Activated naive CD4-positive, alpha-beta T cell treated with anti-CD3 and anti-CD28 coated beads for 36 hours (primary cell): ENCODE data around the gene MCU. TPM values are rescaled to one million over a fixed set of nuclear protein-coding genes. Genes with fewer than 3 reads are reported as not detected.
"Not testable (repeated sequence)": the region's sequence is repeated elsewhere in the genome, so short reads cannot be mapped to it uniquely, and the experiment has no call there.

Experiments
- CTCF ChIA-PET: fragments of 350-600 bp; sonication (Branson Sonifier 250); formaldehyde crosslinking; loops from one replicate; lab custom pipeline; 2021; ENCODE audit warnings: antibody characterized with exemption; lab: Charles Lee
- DNase-seq: peaks from one replicate; pipeline ENCODE4 v3.0.0-alpha.2; 2020
- H3K27ac Mint-ChIP-seq: one replicate; pipeline ENCODE4 v1.8.0; 2021; ENCODE audit warnings: mild to moderate bottlenecking, mixed read lengths
- H3K27me3 Mint-ChIP-seq: one replicate; pipeline ENCODE4 v1.8.0; 2021; ENCODE audit warnings: low read depth, mixed read lengths
- H3K36me3 Mint-ChIP-seq: one replicate; pipeline ENCODE4 v1.8.0; 2021; ENCODE audit warnings: low read depth, mixed read lengths
- H3K4me1 Mint-ChIP-seq: one replicate; pipeline ENCODE4 v1.8.0; 2021; ENCODE audit warnings: low read depth, mixed read lengths
- H3K4me3 Mint-ChIP-seq: one replicate; pipeline ENCODE4 v1.8.0; 2021; ENCODE audit warnings: mild to moderate bottlenecking, moderate library complexity, mixed read lengths
- H3K9me3 Mint-ChIP-seq: one replicate; pipeline ENCODE4 v1.8.0; 2021; ENCODE audit warnings: mixed read lengths
- intact Hi-C: fragments of 100-400 bp; cut with micrococcal nuclease; formaldehyde crosslinking; loops from one replicate; pipeline ENCODE4 v1.15.1; 2023
- total RNA-seq, 2 experiments: library from RNA; stranded (reverse); gene quantifications; one replicate each; pipeline ENCODE4 v1.2.3, GENCODE V29; 2021

MCU gene
- total RNA-seq, 2 experiments from 2014 or later, result 23.6 to 25.6 TPM

- intact Hi-C loops, result loop anchor here (10.0 kb wide), 1 partner anchor 475 kb away; the partner anchor contains the start of genes ECD and FAM149B1
- no peak for DNase-seq
- H3K36me3 Mint-ChIP-seq, result no peaks in the 10 kb centered on the region
- H3K9me3 Mint-ChIP-seq, result no peaks in the 10 kb centered on the region
- H3K4me3 Mint-ChIP-seq, result no peak overlapping the region
- no peak overlapping the region for H3K27ac Mint-ChIP-seq
- CTCF ChIA-PET, result interaction anchor here (1.2 kb wide), 1 partner anchor 126 kb away, joined by 3 read pairs; no protein-coding TSS in a partner anchor
- no peaks in the 10 kb centered on the region for H3K27me3 Mint-ChIP-seq
- H3K4me1 Mint-ChIP-seq, result peaks cover 30% of the 10 kb centered on the region
These were observed 1.7 kb upstream of the MCU start for GRCh38 chr10:72690071-72690755.

- CTCF ChIA-PET, result interaction anchor here (0.7 to 1.0 kb wide), 2 partner anchors 317 to 341 kb away, joined by 3 read pairs; no protein-coding TSS in a partner anchor
- no peaks in the 10 kb centered on the region for H3K27me3 Mint-ChIP-seq
- H3K9me3 Mint-ChIP-seq, result no peaks in the 10 kb centered on the region
- H3K27ac Mint-ChIP-seq, result no peak overlapping the region
- H3K4me1 Mint-ChIP-seq, result peaks cover 32% of the 10 kb centered on the region
- peak overlapping the region; percentile 82 for H3K4me3 Mint-ChIP-seq
- no peak for DNase-seq
- intact Hi-C loops, result loop anchor here (10.0 kb wide), 1 partner anchor 473 kb away; the partner anchor contains the start of genes ECD and FAM149B1
- no peaks in the 10 kb centered on the region for H3K36me3 Mint-ChIP-seq
These were observed 477 bp upstream of the MCU start for GRCh38 chr10:72691470-72691862.

- H3K27ac Mint-ChIP-seq, result no peak overlapping the region
- peak overlapping the region; percentile 83 for H3K4me3 Mint-ChIP-seq
- intact Hi-C loops, result loop anchor here (1.0 to 10.0 kb wide), 4 partner anchors 66 to 554 kb away; partner anchors contain the start of genes DNAJC9, ECD, FAM149B1 and MICU1
- no peaks in the 10 kb centered on the region for H3K27me3 Mint-ChIP-seq
- no peak for DNase-seq
- H3K36me3 Mint-ChIP-seq, result no peaks in the 10 kb centered on the region
- CTCF ChIA-PET, result interaction anchor here (1.3 kb wide), 1 partner anchor 141 kb away, joined by 3 read pairs; no protein-coding TSS in a partner anchor
- peaks cover 32% of the 10 kb centered on the region for H3K4me1 Mint-ChIP-seq
- no peaks in the 10 kb centered on the region for H3K9me3 Mint-ChIP-seq
These were observed 726 bp downstream of the MCU start for GRCh38 chr10:72692744-72692993.

- no peaks in the 10 kb centered on the region for H3K27me3 Mint-ChIP-seq
- intact Hi-C loops, result loop anchor here (1.0 to 10.0 kb wide), 5 partner anchors 67 to 554 kb away; partner anchors contain the start of genes DNAJC9, ECD, FAM149B1 and MICU1
- H3K4me1 Mint-ChIP-seq, result peaks cover 32% of the 10 kb centered on the region
- no peaks in the 10 kb centered on the region for H3K36me3 Mint-ChIP-seq
- peak overlapping the region; percentile 83 for H3K4me3 Mint-ChIP-seq
- H3K27ac Mint-ChIP-seq, result no peak overlapping the region
- no peaks in the 10 kb centered on the region for H3K9me3 Mint-ChIP-seq
- CTCF ChIA-PET, result interaction anchor here (1.2 to 3.2 kb wide), 3 partner anchors 140 to 328 kb away, joined by 3 to 11 read pairs (median 3); no protein-coding TSS in a partner anchor
- DNase-seq, result peak; percentile 23
These were observed 1.2 kb downstream of the MCU start for GRCh38 chr10:72692994-72693781.

- Mint-ChIP-seq H3K27ac (no peak overlapping the region), H3K27me3 (no peaks in the 10 kb centered on the region), H3K4me3 (no peak overlapping the region), H3K4me1 (peaks cover 32% of the 10 kb centered on the region), H3K9me3 (no peaks in the 10 kb centered on the region), H3K36me3 (no peaks in the 10 kb centered on the region)
- CTCF ChIA-PET, result interaction anchor here (0.8 to 3.2 kb wide), 5 partner anchors 8 to 330 kb away, joined by 3 to 11 read pairs (median 4); no protein-coding TSS in a partner anchor
- intact Hi-C loops, result loop anchor here (1.0 to 10.0 kb wide), 2 partner anchors 140 to 470 kb away; partner anchors contain the start of genes ECD and FAM149B1
- DNase-seq, result peak; percentile 8
These were observed 2.8 kb downstream of the MCU start for GRCh38 chr10:72694476-72695369.

GRCh38 chr10:72695496-72695895 lies 3.6 kb downstream of the MCU start:
- intact Hi-C loops, result loop anchor here (10.0 kb wide), 1 partner anchor 469 kb away; the partner anchor contains the start of genes ECD and FAM149B1
- H3K4me3 Mint-ChIP-seq, result no peak overlapping the region
- H3K27ac Mint-ChIP-seq, result no peak overlapping the region
- CTCF ChIA-PET, result interaction anchor here (0.6 to 3.2 kb wide), 4 partner anchors 10 to 331 kb away, joined by 3 to 11 read pairs (median 5); no protein-coding TSS in a partner anchor
- H3K9me3 Mint-ChIP-seq, result no peaks in the 10 kb centered on the region
- H3K4me1 Mint-ChIP-seq, result peaks cover 27% of the 10 kb centered on the region
- H3K36me3 Mint-ChIP-seq, result no peaks in the 10 kb centered on the region
- no peak for DNase-seq
- H3K27me3 Mint-ChIP-seq, result no peaks in the 10 kb centered on the region

GRCh38 chr10:72697716-72698115 lies 5.8 kb downstream of the MCU start:
- CTCF ChIA-PET, result interaction anchor here (0.7 to 1.4 kb wide), 2 partner anchors 137 to 649 kb away, joined by 3 read pairs; no protein-coding TSS in a partner anchor
- H3K36me3 Mint-ChIP-seq, result no peaks in the 10 kb centered on the region
- H3K27me3 Mint-ChIP-seq, result no peaks in the 10 kb centered on the region
- no peaks in the 10 kb centered on the region for H3K9me3 Mint-ChIP-seq
- H3K4me3 Mint-ChIP-seq, result no peak overlapping the region
- H3K27ac Mint-ChIP-seq, result no peak overlapping the region
- peaks cover 26% of the 10 kb centered on the region for H3K4me1 Mint-ChIP-seq
- intact Hi-C loops, result loop anchor here (10.0 kb wide), 1 partner anchor 467 kb away; the partner anchor contains the start of genes ECD and FAM149B1
- no peak for DNase-seq

GRCh38 chr10:72702465-72702864 lies 10.5 kb downstream of the MCU start:
- H3K4me3 Mint-ChIP-seq, H3K27me3 Mint-ChIP-seq, H3K27ac Mint-ChIP-seq, H3K36me3 Mint-ChIP-seq, H3K9me3 Mint-ChIP-seq, intact Hi-C loops, DNase-seq: not testable (repeated sequence)
- peaks cover 10% of the 10 kb centered on the region for H3K4me1 Mint-ChIP-seq
- CTCF ChIA-PET, result interaction anchor here (1.0 kb wide), 1 partner anchor 8 kb away, joined by 4 read pairs; no protein-coding TSS in a partner anchor

GRCh38 chr10:72702868-72703581 lies 11.1 kb downstream of the MCU start:
- no peak overlapping the region for H3K27ac Mint-ChIP-seq
- no peaks in the 10 kb centered on the region for H3K36me3 Mint-ChIP-seq
- peaks cover 10% of the 10 kb centered on the region for H3K4me1 Mint-ChIP-seq
- no peak overlapping the region for H3K4me3 Mint-ChIP-seq
- H3K9me3 Mint-ChIP-seq, result no peaks in the 10 kb centered on the region
- no peaks in the 10 kb centered on the region for H3K27me3 Mint-ChIP-seq
- CTCF ChIA-PET, result interaction anchor here (1.0 kb wide), 1 partner anchor 9 kb away, joined by 4 read pairs; no protein-coding TSS in a partner anchor
- peak; percentile 16 for DNase-seq
- intact Hi-C loops, result no loop called here

- no peaks in the 10 kb centered on the region for H3K36me3 Mint-ChIP-seq
- no peak overlapping the region for H3K4me3 Mint-ChIP-seq
- intact Hi-C loops, result no loop called here
- no peak for DNase-seq
- H3K27me3 Mint-ChIP-seq, result no peaks in the 10 kb centered on the region
- CTCF ChIA-PET, result no interaction called here
- H3K27ac Mint-ChIP-seq, result no peak overlapping the region
- no peaks in the 10 kb centered on the region for H3K9me3 Mint-ChIP-seq
- H3K4me1 Mint-ChIP-seq, result peaks cover 10% of the 10 kb centered on the region
These were observed 12.2 kb downstream of the MCU start for GRCh38 chr10:72704117-72704516.

GRCh38 chr10:72709041-72709440 lies 17.1 kb downstream of the MCU start:
- H3K27me3 Mint-ChIP-seq, result no peaks in the 10 kb centered on the region
- H3K9me3 Mint-ChIP-seq, result no peaks in the 10 kb centered on the region
- DNase-seq, result no peak
- no peak overlapping the region for H3K4me3 Mint-ChIP-seq
- intact Hi-C loops, result no loop called here
- no peaks in the 10 kb centered on the region for H3K4me1 Mint-ChIP-seq
- H3K36me3 Mint-ChIP-seq, result no peaks in the 10 kb centered on the region
- no peak overlapping the region for H3K27ac Mint-ChIP-seq
- CTCF ChIA-PET, result no interaction called here
